Uterus (tissue), 2 donors: ENCODE results near the gene STING1.

ENCODE experiments used
- POLR2A ChIP-seq, 2 donors: fragments of 450-650 bp; IDR thresholded peaks; one replicate each; pipeline ENCODE4 v1.6.1; 2016; ENCODE audit warnings: antibody characterized with exemption in 2 of 2, mild to moderate bottlenecking in 1 of 2, moderate library complexity in 1 of 2
- TF ChIP-seq, protein P1 (sequence below), 4 experiments: fragments of 200-600 bp in 2 of 4; fragments of 450-650 bp in 2 of 4; sonication (generic) in 2 of 4; IDR thresholded peaks; one replicate each; pipeline ENCODE4 v1.5.1; 2016 to 2019; ENCODE audit warnings: antibody characterized with exemption in 4 of 4, mild to moderate bottlenecking in 2 of 4, moderate library complexity in 1 of 4

DNA sequence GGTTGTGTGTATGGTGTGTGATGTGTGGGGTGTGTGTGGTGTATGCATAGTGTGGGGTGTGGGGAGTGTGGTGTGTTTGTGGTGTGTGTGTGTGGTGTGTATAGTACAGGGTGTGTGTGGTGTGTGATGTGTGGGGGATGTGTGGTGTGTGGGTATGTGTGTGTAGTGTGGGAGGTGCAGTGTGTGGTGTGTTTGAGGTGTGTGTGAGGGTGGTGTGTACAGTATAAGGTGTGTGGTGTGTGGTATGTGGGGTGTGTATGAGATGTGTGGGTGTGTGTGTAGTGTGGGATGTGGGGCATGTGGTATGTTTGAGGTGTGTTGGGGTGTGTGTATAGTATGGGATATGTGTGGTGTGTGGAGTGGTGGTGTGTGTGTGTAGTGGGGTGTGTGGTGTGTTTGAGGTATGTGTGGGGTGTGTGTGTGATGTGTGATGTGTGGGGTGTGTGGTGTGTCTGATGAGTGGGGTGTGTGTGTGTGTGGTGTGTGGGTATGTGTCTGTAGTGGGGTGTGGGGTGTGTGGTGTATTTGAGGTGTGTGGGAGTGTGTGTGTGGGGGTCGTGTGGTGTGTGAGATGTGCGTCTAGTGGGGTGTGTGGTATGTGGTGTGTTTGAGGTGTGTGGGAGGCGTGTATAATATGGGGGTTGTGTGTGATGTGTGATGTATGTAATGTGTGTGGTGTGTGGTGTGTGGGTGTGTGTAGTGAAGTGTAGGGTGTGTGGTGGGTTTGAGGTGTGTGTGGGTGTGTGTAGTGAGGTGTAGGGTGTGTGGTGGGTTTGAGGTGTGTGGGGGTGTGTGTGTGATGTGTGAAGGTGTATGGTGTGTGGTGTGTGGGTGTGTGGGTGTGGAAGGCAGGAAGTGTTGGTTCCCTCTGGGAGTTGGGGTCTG, 28.6 kb downstream of the STING1 start:
- TF ChIP-seq, protein P1, sequence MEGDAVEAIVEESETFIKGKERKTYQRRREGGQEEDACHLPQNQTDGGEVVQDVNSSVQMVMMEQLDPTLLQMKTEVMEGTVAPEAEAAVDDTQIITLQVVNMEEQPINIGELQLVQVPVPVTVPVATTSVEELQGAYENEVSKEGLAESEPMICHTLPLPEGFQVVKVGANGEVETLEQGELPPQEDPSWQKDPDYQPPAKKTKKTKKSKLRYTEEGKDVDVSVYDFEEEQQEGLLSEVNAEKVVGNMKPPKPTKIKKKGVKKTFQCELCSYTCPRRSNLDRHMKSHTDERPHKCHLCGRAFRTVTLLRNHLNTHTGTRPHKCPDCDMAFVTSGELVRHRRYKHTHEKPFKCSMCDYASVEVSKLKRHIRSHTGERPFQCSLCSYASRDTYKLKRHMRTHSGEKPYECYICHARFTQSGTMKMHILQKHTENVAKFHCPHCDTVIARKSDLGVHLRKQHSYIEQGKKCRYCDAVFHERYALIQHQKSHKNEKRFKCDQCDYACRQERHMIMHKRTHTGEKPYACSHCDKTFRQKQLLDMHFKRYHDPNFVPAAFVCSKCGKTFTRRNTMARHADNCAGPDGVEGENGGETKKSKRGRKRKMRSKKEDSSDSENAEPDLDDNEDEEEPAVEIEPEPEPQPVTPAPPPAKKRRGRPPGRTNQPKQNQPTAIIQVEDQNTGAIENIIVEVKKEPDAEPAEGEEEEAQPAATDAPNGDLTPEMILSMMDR (IDR thresholded peaks at IDR 0.05) = no peak
- TF ChIP-seq POLR2A (IDR thresholded peaks at IDR 0.05) = no peak
